Measurements from ENCODE around the gene DIPK2A. TPM values are rescaled to one million over a fixed set of nuclear protein-coding genes. Genes with fewer than 3 reads are reported as not detected.

The DIPK2A gene
- total RNA-seq, 1 experiment from 2014 or later = 37.7 TPM

DNA sequence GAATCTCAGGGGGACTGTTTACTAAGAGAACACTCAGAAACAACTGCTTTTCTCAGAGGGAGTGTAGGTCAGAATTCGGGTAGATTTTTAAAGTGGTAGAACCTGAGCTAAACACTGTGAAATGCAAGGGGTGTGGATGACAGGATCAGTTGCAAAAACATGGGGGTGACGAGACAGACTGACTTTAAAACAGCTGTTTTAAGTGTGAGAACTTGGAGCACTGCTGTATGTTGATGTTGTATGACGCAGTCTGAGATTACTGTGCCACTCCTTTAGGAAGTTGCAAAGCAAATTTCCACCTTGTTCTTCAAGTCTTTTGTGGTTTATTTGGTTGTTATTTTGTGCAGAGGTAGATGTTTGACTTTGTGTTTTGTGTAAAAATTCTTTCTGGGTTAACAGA is 36.8 kb upstream of the DIPK2A start:
- H3K36me3 Mint-ChIP-seq (ENCODE audit: insufficient read depth, unreplicated experiment) = no peaks in the 10 kb centered on the region
- BruUV-seq (replicated peaks) = no TSS peak
- no peak overlapping the region for H3K27ac Mint-ChIP-seq (ENCODE audit: unreplicated experiment)
- no peak for DNase-seq
- no peak for TF ChIP-seq CTCF (IDR thresholded peaks at IDR 0.05; ENCODE audit: unreplicated experiment)
- CTCF ChIA-PET = no interaction called here
- no peaks in the 10 kb centered on the region for H3K27me3 Mint-ChIP-seq (ENCODE audit: unreplicated experiment)
- H3K4me3 Mint-ChIP-seq (ENCODE audit: low read depth, unreplicated experiment) = no peak overlapping the region
- H3K4me1 Mint-ChIP-seq (ENCODE audit: low read depth, unreplicated experiment) = no peaks in the 10 kb centered on the region
- peaks cover 17% of the 10 kb centered on the region for H3K9me3 Mint-ChIP-seq (ENCODE audit: low read depth, unreplicated experiment)
- intact Hi-C loops (cut with micrococcal nuclease; ENCODE audit: unreplicated experiment) = no loop called here

- intact Hi-C loops (cut with micrococcal nuclease; ENCODE audit: unreplicated experiment) = no loop called here
- no peak for DNase-seq
- Mint-ChIP-seq H3K4me1 (ENCODE audit: low read depth, unreplicated experiment) (no peaks in the 10 kb centered on the region), H3K27ac (ENCODE audit: unreplicated experiment) (no peak overlapping the region), H3K4me3 (ENCODE audit: low read depth, unreplicated experiment) (no peak overlapping the region), H3K36me3 (ENCODE audit: insufficient read depth, unreplicated experiment) (no peaks in the 10 kb centered on the region), H3K9me3 (ENCODE audit: low read depth, unreplicated experiment) (peaks cover 17% of the 10 kb centered on the region), H3K27me3 (ENCODE audit: unreplicated experiment) (no peaks in the 10 kb centered on the region)
- no peak for TF ChIP-seq CTCF (IDR thresholded peaks at IDR 0.05; ENCODE audit: unreplicated experiment)
- CTCF ChIA-PET = no interaction called here
- BruUV-seq (replicated peaks) = no TSS peak
Observed at GRCh38 chr3:143935678-143936077, 35.9 kb upstream of the DIPK2A start.

- Mint-ChIP-seq H3K36me3 (ENCODE audit: insufficient read depth, unreplicated experiment) (no peaks in the 10 kb centered on the region), H3K27me3 (ENCODE audit: unreplicated experiment) (no peaks in the 10 kb centered on the region), H3K27ac (ENCODE audit: unreplicated experiment) (no peak overlapping the region), H3K4me3 (ENCODE audit: low read depth, unreplicated experiment) (no peak overlapping the region), H3K4me1 (ENCODE audit: low read depth, unreplicated experiment) (no peaks in the 10 kb centered on the region), H3K9me3 (ENCODE audit: low read depth, unreplicated experiment) (no peaks in the 10 kb centered on the region)
- intact Hi-C loops (cut with micrococcal nuclease; ENCODE audit: unreplicated experiment) = loop anchor here (1.0 kb wide), 2 partner anchors 55 to 176 kb away; no protein-coding TSS in a partner anchor
- DNase-seq = no peak
- CTCF ChIA-PET = no interaction called here
- no TSS peak for BruUV-seq (replicated peaks)
- TF ChIP-seq CTCF (IDR thresholded peaks at IDR 0.05; ENCODE audit: unreplicated experiment) = no peak
Observed at GRCh38 chr3:143950810-143951209, 20.8 kb upstream of the DIPK2A start.

DNA sequence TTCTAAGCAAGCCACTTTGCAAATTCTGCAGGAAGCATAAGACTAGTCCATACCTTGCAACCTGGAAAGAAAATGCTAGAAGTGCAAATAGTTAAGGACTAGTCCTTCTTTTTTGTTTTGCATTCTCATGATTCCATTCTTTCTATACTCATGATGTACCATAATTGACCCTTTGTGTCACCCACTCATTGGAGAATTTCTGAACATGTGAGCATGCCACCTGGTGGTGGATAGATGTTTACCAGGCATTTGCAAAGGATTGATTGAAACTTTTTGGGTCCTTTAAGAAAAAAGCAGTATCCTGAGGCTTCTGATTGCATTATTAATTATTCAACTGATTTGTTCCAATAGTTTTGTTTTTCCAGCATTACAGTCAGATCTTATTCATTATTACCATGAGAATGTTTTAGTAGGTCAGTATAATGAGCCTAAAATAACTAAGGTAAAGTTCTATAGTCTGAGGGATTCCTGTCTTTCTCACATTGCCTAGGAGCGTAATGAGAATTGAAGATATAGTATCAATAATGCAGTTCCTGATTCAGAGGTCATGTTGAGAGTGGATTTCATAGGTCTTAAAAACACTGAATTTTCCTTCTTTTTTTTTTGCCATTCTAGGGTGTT is 20.2 kb upstream of the DIPK2A start:
- intact Hi-C loops (cut with micrococcal nuclease; ENCODE audit: unreplicated experiment) = loop anchor here (1.0 kb wide), 2 partner anchors 55 to 176 kb away; no protein-coding TSS in a partner anchor
- CTCF ChIA-PET = no interaction called here
- Mint-ChIP-seq H3K4me3 (ENCODE audit: low read depth, unreplicated experiment) (no peak overlapping the region), H3K27ac (ENCODE audit: unreplicated experiment) (no peak overlapping the region), H3K9me3 (ENCODE audit: low read depth, unreplicated experiment) (no peaks in the 10 kb centered on the region), H3K36me3 (ENCODE audit: insufficient read depth, unreplicated experiment) (no peaks in the 10 kb centered on the region), H3K4me1 (ENCODE audit: low read depth, unreplicated experiment) (no peaks in the 10 kb centered on the region), H3K27me3 (ENCODE audit: unreplicated experiment) (no peaks in the 10 kb centered on the region)
- DNase-seq = peak; percentile 55
- TF ChIP-seq CTCF (IDR thresholded peaks at IDR 0.05; ENCODE audit: unreplicated experiment) = peak; percentile 83
- BruUV-seq (replicated peaks) = no TSS peak
